NOMO-1 (cell line): ENCODE data around the gene FLYWCH2.
A peak's percentile ranks its signal among the peaks of the same experiment; 100 is the strongest.

Experiments used
- DNase-seq, 2 experiments: peaks; one replicate each; lab custom pipeline; 2025; ENCODE audit not compliant: unreplicated experiment in 2 of 2; lab: John Stamatoyannopoulos, UW

The FLYWCH2 gene

DNA sequence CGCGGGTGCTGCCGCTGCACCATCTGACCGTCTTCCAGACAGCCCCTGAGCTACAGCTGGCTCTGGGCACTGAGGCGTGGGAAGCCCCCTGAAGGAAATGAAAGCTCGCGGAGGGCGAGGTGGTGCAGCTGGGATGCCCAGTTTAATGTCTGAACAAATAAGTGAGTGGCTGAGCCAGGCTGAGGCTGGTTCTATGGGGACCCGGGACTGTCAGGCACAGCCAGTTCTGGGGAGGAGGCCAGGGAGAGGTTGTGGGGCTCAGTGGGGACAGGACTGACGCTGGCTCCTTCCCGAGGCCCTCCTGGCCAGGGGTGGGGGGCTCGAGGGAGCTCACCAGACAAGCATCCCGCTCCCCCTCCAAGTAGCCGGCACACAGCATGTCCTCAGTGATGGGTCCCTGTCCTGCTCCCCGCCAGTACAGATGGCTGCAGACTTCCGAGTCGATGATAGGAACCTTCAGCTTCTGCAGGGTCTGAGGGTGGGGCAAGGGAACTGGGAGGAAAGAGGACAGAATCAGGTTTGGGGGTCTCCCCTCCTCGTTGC, 29.4 kb upstream of the FLYWCH2 start:
- no peak for DNase-seq

DNA sequence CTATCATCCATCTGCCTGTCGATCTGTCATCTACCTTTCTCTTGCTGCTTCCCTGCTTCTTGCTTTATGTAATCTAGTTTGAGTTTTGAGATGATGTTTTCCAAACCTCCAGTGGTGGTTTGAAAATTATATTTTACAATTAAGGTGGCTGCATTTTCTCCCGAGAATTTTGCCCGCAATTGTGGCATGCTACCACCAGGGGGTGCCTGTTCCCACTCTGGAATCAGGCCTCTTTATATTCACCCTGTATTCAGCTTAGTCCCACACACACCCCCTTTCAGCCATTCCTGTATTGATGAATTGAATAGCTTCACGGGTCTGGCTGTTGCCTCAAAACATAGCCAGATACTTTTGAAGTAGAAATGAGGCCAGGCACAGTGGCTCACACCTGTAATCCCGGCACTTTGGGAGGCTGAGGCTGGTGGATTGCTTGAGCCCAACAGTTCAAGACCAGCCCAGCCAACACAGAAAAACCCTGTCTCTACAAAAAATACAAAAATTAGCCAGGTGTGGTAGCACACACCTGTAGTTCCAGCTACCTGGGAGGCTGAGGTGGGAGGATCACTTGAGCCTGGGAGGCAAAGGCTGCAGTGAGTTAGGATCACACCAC, 28.2 kb upstream of the FLYWCH2 start:
- no peak for DNase-seq

DNA sequence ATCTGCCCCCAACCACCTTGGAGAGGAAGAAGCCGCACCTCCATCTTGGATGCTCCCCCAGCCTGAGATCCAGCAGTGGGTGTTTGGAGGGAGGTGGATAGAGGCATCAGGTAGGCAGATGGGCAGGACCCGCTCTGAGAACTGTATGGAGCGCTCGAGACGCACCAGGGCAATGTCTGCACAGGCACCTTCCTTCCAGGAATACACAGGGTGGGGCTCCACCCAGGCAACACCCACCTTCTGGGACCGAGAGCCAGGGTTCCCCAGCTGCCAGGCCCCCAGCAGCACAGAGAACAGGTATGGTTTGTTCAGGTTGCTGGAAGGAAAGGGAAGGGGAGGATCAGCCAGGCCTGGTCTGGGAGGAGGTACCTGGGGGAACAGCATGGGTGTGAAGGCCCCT, 27.5 kb upstream of the FLYWCH2 start:
- DNase-seq: no peak

DNA sequence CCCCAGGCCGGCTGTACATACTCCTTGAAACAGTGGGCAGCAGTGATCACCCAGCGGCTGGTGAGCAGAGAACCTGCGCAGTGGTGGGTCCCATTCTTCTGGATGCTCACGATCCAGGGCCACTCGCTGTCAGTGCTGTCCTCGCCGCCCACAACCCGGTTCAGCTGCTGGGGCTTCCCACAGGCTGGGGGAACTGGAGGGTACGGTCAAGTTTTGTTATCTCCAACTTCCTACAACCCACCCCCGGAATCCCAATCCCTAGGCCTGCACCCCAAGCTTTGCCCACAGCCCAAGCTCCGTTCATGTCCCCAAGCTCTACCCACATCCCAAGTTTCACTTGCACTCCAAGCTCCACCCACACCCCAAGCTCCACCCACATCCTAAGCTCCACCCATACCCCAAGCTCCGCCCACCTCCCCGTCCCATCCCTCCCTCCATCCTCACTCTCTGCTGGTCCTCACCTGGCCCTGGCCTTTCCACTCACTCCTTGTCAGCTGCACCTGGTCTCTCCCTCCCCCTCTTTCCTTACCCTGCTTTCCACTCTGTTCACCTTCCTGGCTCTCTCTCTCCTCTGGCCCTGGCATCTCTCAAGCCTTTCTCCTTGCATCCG, 26.8 kb upstream of the FLYWCH2 start:
- DNase-seq: no peak

DNA sequence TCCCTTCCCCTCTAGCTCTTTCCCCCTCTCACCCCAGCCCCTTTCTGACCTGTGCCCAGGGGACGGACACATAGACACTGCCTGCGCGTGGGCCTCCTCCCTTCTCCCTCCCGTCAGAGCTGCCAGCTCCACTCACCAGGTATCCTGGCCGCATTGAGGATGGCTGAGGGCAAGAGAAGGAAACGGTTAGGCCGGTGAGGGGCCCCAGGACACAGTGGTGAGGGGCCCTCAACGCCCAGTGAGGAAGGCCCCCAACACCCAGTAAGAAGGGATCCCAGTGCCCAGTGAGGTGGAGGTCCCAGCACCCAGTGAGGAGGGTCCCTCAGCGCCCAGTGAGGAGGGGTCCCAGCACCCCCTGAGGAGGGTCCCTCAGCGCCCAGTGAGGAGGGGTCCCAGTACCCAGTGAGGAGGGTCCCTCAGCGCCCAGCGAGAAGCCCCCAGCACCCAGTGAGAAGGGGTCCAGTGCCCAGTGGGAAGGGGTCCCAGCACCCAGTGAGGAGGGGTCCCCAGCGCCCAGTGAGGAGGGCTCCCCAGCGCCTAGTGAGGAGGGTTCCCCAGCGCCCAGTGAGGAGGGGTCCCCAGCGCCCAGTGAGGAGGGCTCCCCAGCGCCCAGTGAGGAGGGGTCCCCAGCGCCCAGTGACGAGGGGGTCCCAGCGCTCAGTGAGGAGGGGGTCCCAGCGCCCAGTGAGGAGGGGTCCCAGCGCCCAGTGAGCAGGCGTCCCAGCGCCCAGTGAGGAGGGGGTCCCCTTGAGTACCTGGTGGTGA, 26.1 kb upstream of the FLYWCH2 start:
- no peak for DNase-seq

DNA sequence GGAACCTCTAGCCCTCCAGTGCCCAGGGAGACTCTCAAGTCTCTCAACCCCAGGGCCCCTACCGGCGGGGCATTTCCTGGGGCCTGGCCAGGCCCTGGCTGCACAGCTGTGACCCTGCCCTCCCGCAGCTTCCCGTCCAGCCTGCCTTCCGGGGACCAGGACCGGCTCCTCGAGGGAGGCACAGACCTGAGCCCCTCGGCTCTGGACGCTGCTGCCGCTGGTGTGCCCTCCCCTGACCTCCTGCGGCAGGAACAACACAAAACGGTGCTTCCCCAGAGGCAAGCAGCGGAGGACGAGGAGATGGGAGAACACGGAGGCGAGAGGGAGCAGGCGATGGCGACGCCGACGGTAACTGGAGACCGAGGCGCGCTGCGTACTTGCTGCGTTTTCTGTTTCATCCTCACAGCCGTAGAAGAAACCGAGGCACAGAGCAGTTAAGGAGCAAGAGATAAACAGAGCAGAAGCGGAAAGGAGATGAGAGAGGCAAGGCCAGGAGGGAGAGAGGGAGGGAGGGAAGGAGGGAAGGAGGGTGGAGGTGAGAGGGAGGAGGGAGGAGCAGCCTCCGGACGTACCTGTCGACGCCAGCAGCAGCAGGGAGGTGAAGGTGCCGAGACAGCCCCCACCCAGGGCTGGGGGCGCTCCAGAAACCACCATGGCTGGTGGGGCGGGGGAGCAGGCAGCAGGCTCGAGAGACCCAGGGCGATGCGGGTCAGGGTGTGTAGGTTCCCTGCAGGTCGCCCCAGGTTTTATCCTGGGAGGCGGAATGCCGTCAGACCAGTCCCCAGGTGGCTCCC, 25.4 kb upstream of the FLYWCH2 start, which contains the start of gene PRSS22:
Gene PRSS22 (minus strand): TSS at position 720 of the 794 bp plus-strand sequence. CDS start 66 bp downstream, at position 654.
- DNase-seq: no peak

DNA sequence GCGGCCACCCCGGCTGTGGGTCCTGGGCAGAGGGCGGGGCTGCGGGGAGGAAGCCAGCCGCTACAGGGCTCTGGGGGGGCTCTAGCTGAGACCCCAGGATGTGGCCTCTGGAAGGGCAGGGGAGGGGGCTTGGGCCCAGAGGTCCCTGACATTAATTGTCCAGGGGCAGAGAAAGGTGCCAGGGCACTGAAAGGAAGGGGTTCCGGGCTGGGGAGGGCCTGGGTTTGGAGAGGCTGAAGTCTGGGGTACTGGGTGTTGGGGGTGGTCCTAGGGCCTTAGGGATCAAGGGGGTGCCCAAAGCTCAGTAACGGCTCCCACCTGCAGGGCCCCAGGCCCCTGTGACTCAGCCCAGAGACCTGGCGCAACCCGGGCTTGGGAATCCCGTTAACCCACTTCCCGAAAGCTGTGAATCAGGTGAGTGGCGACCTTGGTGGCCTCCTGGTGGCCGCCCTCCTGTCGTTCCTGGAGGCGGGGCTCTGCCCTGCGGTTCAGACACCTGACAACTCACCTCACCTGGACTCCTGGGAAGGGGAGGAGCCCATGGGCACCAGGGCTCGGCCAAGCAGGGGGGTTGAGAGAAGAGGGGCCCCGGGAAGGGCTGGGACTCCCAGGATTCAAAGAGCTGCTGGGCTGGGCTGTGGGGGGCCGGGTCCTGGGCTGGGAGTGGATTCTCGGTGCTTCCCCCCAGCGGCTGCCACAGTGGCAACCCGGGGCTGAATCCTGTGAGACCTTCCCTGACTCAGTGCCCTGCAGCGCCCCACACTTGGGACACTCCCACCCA, 24.6 kb upstream of the FLYWCH2 start:
- DNase-seq: no peak

DNA sequence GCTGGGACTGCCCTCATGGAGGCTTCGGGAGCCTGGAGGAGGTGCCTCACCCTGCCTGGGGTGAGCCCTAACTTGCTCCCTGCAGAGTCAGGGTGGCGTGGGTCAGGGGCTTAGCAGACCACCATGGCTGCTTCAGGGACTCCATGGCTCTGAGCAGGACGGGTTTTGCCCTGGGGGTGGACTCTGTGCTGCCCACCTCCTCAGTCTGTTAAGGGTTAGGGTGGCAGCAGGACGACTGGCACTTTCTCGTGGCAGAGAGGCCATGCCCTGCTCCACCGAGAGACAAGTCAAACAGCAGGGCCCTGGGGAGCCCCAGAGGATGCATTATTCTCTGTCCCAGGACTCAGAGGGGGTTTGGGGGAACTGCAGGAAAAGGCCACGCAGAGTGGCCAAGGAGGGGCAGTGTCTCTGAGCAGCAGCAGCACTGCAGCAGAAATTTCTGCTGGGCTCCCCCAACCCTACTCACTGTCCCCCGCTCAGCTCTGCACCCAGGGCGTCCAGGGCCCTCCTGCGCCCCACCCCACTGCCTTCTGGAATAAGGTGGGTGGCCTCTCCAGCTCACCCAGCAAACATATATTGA, 23.2 kb upstream of the FLYWCH2 start:
- DNase-seq: no peak

DNA sequence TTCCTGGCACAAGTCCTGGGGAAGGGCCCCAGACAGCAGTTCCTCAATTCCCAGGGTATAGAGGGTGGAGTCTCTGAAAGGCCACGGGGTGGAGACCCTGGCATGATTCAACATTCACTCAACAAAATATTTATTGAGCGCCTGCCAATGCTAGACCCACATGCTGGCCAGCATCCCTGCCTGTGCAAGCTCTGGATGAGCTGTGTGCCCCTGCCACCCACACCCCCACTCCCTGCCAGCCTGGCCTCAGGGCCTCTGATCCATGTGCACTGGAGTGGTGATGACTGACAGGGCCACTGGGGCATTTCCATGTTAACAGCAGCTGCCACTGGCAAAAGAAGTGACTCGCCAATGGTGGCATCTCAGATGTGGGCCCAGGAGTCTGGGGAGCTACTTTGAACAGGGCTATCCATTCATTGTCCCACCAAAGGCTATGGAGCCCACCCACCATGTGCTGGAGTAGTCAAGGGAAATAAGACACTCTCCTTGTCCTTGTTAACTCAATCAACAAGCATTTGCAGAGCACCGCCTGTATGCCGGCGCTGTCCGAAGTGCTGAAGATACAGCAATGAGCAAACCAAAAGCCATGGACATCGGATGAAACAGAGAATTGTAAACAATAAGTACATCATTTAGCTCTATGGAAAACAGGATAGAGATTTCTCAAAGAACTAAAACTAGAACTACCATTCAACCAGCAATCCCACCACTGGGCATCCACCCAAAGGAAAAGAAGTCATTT, 22.0 kb upstream of the FLYWCH2 start:
- no peak for DNase-seq

DNA sequence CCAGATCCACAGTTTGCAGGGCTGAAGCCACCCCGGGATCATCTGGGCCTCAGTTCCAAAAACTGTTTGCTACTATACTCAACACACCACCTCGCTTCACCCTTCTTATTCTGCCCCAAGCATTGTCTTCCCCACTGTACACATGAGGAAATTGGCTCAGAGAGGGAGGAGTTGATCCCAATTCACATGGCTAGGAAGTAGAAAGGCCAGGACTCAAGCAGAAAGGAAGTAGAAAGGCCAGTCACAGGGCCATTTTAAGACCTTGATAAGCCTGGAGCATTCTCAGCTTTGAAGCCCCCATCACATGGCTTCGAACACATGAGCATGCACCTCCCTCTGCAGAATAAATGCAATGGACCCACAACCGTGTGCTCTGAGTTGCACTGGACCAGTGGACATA, 17.4 kb upstream of the FLYWCH2 start:
- DNase-seq: no peak

DNA sequence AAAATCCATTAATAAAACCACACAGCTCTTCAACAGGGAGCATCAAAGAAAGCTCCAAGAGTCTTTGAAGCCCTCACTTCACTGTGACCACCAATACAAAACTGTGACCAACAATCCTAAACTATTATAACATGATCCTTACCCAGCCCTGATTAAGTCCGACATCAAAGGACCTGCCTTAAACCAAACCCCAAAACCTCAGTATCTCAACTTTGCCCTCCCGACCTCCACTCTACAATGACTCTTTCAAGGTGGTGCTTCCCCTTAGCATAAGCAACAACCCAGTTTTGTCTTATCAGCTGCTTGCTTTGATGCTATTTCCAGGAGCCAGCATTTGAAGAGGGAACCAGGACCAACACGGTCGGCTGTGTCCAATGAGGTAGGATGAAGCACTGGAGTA, 16.6 kb upstream of the FLYWCH2 start:
- DNase-seq: no peak

DNA sequence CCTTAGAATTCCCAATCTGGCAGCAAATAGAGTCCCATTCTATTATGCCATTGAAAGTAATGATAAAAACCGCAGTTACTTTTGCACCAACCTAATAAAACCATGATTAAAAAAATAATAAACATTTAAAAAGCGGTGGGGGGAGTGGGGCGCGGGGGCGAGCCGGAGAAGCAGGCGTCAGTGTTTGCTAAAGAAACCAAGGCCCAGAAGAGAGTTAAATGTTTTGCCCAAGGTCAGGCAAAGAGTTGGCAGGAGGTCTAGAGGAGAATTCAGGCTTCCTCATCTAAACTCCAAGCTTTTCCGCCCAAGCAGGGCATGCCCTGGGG, 15.4 kb upstream of the FLYWCH2 start:
- no peak for DNase-seq

DNA sequence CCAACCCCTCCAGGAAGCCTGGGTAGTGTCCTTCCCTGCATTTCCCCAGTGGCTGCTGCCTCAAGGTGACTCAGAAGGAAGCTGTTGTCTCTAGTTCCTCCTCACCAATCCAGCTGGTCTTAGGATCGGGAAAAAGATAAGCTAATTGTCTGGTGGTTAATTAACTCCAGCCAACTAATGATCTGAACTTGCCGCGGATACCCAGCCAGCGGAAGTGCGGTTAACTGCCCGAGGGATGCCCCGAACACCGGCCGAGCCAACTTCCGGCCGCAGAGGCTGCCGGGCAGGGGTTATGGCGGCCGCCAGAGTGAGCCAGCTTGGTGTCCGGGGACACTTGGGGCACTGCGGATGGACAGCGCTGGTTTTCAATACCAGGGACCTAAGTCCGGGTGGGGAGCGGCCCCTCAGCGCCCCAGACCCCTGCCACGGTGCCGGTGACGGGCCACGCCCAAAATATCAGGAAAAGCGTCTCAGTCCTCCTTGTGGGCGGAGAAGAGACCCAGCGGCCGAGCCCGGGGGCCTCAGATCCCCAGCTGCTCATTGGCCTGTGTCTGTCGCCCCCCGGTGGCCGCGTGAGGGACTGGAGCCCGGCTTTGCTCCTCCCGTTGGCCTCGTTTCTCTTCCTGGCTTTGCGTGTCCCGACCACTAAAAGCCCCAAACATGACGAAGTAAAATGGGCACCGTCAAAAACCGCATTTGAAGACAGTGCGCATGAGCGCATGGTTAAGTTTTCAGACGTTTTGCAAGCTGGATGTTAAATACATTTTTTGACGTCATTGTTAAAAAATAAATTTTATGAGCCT, 14.8 kb upstream of the FLYWCH2 start:
- DNase-seq: peak; percentile 91 to 94

DNA sequence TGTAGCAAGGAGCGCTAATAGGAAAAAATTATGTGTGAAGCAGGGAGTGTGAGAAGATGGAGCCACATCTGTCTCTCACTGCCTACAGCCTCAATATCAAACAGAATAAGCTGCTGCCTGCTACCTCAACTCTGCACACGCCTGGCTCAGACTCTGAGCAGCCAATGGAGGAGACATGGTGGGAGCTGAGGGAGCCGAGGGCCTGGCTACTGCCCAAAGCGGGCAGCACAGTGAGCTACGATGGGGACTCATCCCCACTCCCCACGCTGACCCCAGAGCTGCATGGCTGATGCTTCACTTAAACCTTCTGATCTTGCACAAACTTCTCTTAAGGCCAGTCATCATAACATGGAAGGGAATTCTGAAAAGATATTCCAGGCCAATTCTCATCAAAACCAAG, 11.1 kb upstream of the FLYWCH2 start:
- DNase-seq: no peak

DNA sequence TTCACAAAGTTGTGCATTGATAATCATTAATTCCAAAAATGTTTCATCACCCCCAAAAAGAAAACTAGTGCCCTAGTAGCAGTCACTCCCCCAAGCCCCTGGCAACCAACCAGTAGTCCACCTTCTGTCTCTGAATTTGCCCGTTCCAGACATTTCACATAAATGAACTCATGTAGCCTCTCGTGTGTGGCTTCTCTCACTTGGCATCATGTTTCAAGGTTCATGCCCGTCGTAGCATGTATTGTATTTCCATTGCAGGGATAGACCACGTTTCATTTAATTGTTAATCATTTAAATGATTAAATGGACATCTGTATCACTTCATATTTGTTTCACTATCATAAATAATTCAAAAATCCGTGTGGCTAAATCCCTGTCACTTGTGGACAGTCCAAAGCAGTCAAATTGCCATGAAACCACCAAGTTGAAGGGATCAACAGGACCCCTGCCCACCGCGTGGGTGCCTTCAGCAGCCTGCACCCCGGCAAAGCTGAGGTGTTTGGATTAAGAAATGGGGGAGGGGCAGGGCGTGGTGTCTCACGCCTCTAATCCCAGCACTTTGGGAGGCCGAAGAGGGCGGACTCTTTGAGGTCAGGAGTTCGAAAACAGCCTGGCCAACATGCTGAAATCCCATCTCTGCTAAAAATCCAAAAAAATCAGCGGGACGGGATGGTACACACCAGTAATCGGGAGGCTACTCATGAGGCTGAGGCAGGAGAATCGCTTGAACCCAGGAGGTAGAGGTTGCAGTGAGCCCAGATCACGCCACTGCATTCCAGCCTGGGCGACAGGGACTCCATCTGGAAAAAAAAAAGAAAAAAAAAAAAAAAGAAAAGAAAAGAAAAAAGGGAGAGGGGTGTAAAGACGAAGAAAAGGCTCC, 8.7 kb upstream of the FLYWCH2 start:
- DNase-seq: no peak

DNA sequence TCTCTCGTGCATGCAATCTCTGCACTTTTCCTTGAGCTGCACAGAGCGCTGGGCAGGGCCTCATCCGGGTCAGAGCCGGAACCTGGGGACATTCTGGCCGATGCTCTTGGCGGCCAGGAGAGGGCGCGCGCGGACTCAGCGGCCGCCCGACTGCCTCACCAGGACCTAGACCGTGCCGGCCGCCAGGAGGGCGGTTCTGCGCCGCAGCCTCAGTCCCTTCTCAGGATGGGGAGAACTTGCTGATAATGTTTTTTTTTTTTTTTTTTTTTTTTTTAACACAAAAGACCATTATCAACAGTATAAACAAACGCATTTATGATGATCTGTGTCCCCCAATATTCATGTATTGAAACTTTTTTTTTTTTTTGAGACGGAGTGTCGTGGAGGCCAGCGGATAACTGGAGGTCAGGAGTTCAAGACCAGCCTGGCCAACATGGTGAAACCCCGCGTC, 8.1 kb upstream of the FLYWCH2 start:
- peak; percentile 80 to 89 for DNase-seq

DNA sequence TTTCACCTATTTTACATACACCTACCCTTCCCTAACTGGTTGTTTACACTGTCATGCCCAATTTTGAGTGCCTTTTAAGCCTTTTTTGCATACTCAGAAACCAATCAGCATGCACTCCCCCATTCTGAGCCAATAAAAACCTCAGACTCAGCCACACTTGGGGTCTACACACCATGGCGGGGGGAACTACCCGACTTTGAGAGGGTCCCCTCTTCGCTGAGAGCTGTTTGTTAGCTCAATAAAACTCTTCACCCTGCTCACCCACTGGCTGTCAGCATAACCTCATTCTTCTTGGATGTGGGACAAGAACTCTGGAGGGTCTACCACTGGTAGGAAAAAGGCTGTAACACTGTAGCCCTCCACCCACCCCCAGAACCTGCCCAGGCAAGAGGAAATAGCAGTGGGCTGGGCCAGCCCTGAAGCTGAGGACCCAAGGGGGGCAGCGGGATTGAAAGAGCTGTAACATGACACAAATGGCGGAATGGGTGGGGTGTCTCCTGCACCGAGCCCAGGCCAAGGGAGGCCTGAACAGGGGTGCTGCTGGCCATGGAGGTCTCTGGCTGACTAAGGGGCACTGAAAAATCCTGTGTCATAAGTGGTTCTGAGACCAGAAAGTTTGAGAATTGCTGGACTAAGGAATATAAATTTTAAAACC, 3.0 kb upstream of the FLYWCH2 start:
- no peak for DNase-seq
